ENCODE data around the gene ABCD3.
A peak's percentile ranks its signal among the peaks of the same experiment; 100 is the strongest.

Gene ABCD3

DNA sequence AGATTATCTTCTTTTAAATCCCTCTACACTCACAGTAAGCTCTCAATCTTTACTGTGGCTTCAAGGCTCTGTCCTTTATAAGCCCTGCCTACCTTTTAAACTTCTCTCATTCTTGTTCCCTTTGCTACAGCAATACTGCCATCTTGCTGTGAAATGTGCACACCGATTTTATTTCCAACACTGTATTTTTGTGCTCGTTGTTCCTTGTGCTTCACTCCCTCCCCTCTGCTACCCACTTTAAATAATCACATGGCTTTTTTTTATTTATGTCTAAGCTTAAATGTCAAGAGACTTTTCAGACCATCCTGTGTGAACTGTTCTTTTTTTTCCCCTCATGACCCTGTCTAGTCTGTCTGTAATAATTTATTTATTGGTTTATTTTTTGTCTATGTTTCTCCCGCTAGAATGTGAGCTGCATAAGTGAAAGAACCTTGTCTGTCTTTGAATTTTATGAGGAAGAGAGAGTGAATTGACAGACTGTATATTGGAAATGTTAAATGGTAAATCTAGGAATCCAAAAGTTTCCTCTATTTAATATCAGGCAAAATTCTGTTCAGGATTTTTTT is 45.7 kb downstream of the ABCD3 start:
- DNase-seq: no peak

GRCh38 chr1:94468708-94469107 is 50.5 kb downstream of the ABCD3 start:
- no peak for DNase-seq

GRCh38 chr1:94471271-94471670 is 53.1 kb downstream of the ABCD3 start:
- DNase-seq: no peak

DNA sequence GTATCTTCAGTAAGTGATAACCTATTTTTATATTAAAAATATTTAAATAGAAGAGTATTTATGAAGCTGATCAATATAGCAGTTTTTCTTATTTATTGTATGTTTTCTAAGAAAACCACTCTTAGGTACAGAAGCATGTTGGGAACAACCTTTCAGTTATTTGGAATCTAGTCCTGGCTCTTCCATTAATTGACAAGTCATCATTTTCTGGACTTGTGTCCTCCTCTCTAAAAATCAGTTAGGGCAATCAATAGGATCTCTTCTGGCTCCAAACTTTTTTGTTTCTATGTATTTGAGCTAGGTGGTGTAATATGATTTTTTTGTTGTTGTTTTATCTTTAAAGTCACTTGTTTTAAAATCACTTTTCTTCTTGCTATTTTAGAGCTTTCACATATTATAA is 57.0 kb downstream of the ABCD3 start:
- no peak for DNase-seq

- DNase-seq: no peak
These were observed 61.5 kb downstream of the ABCD3 start for GRCh38 chr1:94479682-94480081.

- DNase-seq: peak; percentile 1
These were observed 63.3 kb downstream of the ABCD3 start for GRCh38 chr1:94481473-94481933.

- no peak for DNase-seq
These were observed 68.8 kb downstream of the ABCD3 start for GRCh38 chr1:94486990-94487389.

DNA sequence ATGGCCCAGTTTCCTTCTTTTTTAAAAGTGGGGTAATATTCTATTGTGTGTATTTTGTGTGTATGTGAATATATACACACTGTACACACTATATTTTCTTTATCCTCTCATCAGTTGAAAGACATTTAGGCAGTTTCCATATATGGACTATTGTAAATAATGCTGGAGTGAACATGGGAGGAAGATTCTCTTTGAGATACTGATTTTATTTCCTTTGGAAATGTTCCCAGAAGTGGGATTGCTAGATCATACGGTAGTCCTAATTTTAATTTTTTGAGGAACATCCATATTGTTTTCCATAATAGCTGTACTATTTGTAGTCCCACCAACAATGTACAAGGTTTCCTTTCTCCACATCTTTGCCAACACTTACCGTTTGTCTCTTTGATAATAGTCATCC is 72.4 kb downstream of the ABCD3 start:
- DNase-seq: no peak

DNA sequence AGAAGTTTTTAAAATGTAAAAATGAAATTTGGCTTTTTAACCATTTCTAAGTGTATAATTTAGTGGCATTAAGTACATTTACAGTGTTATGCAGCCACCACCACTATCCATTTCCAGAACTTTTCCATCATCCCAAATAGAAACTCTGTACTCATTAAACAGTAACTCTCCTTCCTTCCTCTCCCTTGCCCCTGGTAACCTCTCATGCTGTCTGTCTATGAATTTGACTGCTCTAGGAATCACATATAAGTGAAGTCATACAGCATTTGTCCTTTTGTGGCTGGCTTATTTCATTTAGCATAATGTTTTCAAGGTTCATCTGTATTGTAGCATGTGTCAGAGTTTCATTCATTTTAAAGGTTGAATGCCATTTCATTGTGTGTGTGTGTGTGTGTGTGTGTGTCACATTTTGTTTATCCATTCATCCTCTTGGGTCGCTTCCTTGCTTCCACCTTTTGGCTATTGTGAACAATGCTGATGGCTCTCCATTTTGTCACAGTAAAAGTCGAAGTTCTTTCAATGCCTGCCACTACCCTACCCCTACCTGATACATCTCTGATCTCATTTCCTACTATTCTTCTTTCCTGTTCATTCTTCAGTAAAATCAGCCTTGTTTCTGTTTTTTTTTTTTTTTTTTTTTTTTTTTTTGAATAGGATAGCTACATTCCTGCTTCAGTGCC is 78.0 kb downstream of the ABCD3 start:
- no peak for DNase-seq

DNA sequence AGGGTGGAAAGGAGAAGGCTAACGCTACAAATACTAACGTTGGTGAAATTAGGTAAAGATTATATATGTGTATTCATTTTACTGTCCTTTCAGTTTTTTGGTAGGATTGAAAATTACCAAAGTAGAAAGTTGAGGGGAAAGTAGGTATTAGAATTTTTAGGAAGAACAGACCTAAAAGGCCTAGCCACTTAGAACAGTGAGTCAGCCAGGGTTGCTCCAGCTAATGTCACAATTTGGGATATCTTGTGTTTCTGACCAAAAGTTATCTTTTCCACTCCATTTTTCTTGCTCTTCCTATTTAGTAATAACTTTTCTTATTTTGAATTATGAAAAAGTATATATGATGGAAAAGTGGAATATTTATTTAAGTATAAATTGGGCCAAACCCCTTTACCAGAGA is 83.2 kb downstream of the ABCD3 start:
- no peak for DNase-seq

- no peak for DNase-seq
These were observed 83.7 kb downstream of the ABCD3 start for GRCh38 chr1:94501935-94502334.

GRCh38 chr1:94503153-94503552 is 85.0 kb downstream of the ABCD3 start:
- no peak for DNase-seq

DNA sequence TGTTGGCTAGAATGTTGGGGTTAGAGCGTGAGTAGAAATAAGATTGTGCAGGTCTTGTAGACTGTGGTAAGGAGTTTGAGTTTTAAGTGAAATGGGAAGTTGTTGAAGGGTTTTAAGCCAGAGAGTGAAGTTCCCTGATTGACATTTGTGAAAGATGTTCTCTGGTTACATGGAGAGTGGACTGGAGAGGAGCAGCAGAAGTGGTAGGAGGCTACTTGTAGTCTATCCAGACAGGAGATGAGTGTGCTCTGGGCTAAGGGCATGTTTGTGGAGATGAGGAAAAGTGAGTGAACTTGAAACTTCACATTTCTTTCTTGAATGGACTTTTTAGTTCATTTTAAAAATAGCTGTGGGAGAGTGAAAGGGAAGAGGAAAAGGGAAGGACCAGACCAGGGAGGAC is 86.4 kb downstream of the ABCD3 start:
- no peak for DNase-seq

GRCh38 chr1:94512816-94513215 is 94.6 kb downstream of the ABCD3 start:
- no peak for DNase-seq

DNA sequence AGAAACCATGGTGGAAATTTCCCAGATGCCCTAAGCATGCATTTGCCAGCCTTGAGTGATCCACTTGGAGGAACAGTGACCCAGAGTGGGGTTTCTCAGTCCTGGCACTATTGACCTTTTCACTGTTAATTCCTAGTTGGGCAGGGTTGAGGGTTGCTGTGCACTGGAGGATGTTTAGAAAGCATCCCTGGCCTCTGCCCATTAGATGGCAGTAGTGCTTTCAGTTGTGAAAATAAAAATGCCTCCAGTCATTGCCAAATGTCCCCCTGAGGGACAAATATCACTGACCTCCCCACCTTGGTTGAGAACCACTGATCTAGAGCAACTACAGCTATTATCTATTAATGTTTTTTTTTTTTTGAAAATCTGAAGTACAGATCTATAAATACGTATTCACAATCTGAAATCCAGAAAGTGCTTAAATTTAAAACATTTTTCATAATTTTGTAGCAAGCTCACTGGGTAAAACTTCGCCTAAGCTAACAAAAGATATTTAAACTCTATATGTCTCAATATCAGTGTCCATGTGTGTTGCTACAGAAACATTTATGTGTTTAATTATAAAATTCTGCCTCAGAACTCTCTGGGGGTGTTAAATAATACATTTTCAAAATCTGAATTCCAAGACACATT is 96.0 kb downstream of the ABCD3 start:
- DNase-seq: no peak

DNA sequence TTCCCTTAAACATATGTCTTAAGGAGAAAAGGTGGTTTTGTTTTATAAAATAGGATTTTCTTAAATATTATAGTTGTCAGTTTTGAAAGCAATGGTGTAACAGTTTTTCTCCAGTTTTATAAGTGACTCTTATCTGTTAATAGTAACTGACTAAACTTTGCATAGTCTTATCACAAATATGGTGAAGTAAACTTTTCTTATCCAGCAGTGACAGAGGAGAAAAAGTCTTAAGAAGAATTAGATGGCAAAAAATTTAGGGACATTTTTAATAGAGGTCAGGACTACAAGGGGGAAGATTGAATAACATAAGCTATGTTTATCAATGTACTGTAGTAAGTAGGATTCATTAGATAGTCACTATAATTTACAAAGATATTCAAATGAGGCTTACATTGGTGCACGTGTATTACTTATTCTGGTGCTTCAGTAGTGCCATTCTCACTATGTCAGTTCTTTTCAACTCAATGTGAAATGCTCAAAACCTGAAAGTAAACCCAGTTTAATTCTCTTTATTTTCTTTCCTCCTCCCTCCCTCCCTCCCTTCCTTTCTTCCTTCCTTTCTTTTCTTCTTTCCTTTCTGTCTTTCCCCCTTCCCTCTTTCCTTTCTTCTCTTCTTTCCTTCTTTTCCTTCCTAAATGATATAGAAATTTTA is 97.2 kb downstream of the ABCD3 start:
- no peak for DNase-seq

DNA sequence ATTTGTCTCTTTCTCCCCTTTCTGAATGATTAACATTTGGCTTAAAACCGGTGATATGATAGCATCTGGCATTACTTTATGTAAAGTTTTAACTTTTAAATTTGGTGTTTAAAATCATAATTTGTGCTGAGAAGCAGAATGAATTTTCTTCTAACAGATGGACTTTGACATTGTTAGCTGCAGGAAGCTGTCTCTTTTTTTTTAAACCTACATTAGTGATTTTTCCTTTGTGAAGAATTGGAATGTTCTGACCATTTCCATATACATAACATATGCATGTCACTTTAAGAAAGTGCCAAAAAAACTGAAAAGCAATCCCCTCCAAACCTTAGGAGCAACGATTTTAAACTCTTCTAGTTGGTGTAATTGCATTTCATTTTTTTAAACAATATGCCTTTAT is 101.2 kb downstream of the ABCD3 start:
- DNase-seq: no peak

- no peak for DNase-seq
These were observed 104.1 kb downstream of the ABCD3 start for GRCh38 chr1:94522304-94522703.

DNA sequence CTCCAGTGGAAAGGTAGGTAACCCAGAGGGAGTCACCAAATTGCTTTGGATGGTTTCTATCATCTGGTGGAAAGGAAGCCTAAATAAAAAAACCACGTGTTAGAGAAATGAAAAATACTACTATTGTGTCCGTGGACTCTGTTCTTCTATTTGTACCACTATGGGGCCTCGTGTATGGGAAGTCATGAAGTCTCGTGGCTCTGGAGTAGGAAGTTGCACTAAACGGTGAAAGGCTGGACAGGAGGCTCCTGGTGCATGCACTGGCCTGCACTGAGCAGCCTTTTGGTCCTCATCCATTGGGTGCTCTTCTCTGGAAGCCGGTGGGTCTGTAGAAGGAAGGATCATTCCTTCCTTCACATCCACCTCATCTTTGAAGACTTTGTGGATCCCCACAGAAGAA is 106.3 kb downstream of the ABCD3 start:
- no peak for DNase-seq

DNA sequence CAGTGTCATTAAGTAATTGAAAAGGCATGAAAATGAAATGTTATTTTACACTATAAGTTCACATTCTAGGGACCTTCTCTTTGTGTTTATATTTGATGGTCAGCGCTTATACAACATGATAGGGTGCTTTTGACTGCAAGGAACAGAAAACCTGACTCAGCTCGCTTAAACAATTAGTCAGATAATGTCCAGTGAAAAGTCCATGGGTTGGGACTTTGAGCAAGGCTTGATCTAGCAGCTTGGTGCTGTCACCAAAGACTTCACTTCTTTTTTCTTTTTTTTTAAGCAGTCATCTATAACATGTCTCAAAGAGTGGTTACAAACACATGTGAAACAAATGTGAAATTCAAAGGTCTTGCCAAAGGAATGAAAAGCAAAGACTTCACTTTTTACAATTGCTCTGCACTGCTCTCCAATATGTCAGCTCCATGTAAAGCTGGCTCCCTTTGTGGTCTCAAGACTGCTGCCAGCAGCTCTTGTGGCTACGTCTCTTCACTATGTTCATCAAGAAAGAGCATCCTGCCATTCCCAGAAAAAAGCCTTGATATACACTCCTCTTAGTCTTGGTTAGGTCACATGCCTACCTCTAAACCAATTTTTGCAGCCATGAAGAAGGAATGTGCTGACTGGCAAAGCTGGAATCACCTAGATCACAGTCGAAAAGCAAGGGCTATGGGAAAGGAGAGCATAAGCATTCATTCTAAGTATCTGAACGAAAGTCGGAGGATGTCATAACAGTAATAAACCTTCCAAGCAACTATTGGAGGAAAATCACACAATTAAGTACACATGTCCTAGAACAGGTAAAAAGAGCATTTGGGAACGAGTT is 108.2 kb downstream of the ABCD3 start:
- no peak for DNase-seq

DNA sequence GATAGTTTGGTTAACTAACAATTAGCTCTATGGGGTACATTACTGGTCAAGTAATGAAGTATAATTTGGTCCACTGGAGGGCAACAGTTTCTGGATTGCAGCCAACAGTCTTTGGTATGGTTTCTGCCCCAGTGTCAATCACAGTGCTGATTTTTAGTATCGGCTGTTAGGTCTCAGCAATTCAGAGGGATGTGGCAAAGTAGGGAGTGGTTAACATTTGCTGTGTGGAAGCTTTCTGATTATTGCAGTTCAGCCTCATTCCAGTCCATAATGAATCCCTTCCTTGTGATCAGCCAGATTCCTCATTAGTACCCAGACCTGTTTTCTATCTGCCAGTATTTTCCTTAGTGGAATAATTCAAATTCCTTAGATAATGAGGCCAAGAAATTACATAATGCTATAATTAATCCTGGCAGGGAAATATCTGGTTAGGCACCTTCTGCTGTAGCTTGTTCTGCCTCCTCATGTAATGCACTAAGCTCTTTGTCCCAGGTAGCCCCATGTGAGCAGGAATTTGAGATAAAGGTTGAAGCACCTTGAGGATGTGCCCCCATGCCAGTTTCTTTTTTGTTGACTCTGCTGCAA is 109.3 kb downstream of the ABCD3 start:
- no peak for DNase-seq

- DNase-seq: no peak
These were observed 110.1 kb downstream of the ABCD3 start for GRCh38 chr1:94528299-94528698.

GRCh38 chr1:94528826-94529225 is 110.6 kb downstream of the ABCD3 start:
- no peak for DNase-seq

Measured in stimulated activated CD4-positive, alpha-beta T cell treated with anti-CD3 and anti-CD28 coated beads, Interleukin-12 subunit alpha, Interleukin-12 subunit beta, amount 100 ng/mL, for 4 hours (primary cell).